Measurements from ENCODE around the gene UBE4A. TPM values are rescaled to one million over a fixed set of nuclear protein-coding genes. Genes with fewer than 3 reads are reported as not detected.

The UBE4A gene
- polyA plus RNA-seq, 1 experiment: 32.0 TPM

DNA sequence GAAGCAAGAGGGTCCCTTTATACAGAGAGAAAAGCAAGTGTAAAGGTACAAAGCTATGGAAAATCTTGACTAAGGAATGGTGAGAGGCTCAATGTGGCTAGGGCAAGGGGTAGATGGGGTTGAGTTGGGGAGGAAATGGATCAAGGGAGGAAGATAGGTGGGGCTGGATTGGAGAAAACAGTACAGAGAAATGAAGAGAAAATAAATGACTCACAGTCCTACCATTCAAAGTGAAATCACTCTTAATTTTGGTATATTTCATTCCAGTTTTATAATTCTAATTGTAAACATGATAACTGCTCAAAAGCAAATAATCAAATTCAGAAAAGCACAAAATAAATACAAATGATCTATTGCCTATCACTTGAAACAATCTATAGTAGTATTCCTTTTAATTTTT is 16.6 kb downstream of the UBE4A start:
- POLR2A ChIA-PET: no interaction called here
- no peak for DNase-seq (ENCODE audit: low read depth, low spot score)
- H3K27me3 ChIP-seq (ENCODE audit: control insufficient read depth, insufficient read depth, low read length): no peaks in the 10 kb centered on the region
- TF ChIP-seq, protein P1, sequence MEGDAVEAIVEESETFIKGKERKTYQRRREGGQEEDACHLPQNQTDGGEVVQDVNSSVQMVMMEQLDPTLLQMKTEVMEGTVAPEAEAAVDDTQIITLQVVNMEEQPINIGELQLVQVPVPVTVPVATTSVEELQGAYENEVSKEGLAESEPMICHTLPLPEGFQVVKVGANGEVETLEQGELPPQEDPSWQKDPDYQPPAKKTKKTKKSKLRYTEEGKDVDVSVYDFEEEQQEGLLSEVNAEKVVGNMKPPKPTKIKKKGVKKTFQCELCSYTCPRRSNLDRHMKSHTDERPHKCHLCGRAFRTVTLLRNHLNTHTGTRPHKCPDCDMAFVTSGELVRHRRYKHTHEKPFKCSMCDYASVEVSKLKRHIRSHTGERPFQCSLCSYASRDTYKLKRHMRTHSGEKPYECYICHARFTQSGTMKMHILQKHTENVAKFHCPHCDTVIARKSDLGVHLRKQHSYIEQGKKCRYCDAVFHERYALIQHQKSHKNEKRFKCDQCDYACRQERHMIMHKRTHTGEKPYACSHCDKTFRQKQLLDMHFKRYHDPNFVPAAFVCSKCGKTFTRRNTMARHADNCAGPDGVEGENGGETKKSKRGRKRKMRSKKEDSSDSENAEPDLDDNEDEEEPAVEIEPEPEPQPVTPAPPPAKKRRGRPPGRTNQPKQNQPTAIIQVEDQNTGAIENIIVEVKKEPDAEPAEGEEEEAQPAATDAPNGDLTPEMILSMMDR (IDR thresholded peaks at IDR 0.05; ENCODE audit: low read depth, low read length): no peak
- no peak overlapping the region for H3K4me3 ChIP-seq (ENCODE audit: low read depth, low read length)
- CTCF ChIA-PET: interaction anchor here (1.0 kb wide), 1 partner anchor 112 kb away, joined by 4 read pairs; no protein-coding TSS in a partner anchor
- H3K9me3 ChIP-seq (ENCODE audit: control insufficient read depth, insufficient read depth, low read length): no peaks in the 10 kb centered on the region
- no peak overlapping the region for H3K27ac ChIP-seq (ENCODE audit: low read depth, low read length)

GRCh38 chr11:118379497-118379896 is 20.1 kb downstream of the UBE4A start:
- Histone ChIP-seq H3K27ac (ENCODE audit: low read depth, low read length) (no peak overlapping the region), H3K9me3 (ENCODE audit: control insufficient read depth, insufficient read depth, low read length) (no peaks in the 10 kb centered on the region), H3K27me3 (ENCODE audit: control insufficient read depth, insufficient read depth, low read length) (no peaks in the 10 kb centered on the region), H3K4me3 (ENCODE audit: low read depth, low read length) (no peak overlapping the region)
- TF ChIP-seq, protein P1 (IDR thresholded peaks at IDR 0.05; ENCODE audit: low read depth, low read length): no peak
- POLR2A ChIA-PET: no interaction called here
- DNase-seq (ENCODE audit: low read depth, low spot score): no peak
- CTCF ChIA-PET: interaction anchor here (3.0 kb wide), 1 partner anchor 109 kb away, joined by 11 read pairs; no protein-coding TSS in a partner anchor

DNA sequence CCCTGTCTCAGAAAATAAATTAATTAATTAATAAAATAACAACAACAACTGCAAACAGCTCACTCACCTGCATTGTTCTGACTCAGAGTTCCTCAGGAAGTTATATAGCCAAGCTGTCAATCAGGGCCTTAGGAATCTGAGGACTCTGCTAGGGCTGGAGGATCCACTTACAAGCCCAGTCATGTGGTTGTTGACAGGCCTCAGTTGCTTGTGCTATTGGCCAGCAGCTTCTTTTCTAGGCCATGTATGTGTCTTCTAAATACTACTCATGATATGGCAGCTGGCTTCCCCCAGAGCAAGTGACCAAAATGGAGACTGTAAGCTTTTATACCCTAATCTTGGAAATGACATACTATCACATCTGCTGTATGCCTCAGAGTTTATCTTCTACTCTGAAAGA is 21.2 kb downstream of the UBE4A start:
- Histone ChIP-seq H3K9me3 (ENCODE audit: control insufficient read depth, insufficient read depth, low read length) (no peaks in the 10 kb centered on the region), H3K4me3 (ENCODE audit: low read depth, low read length) (no peak overlapping the region), H3K27me3 (ENCODE audit: control insufficient read depth, insufficient read depth, low read length) (no peaks in the 10 kb centered on the region), H3K27ac (ENCODE audit: low read depth, low read length) (no peak overlapping the region)
- TF ChIP-seq, protein P1 (IDR thresholded peaks at IDR 0.05; ENCODE audit: low read depth, low read length): no peak
- CTCF ChIA-PET: interaction anchor here (0.6 to 3.0 kb wide), 2 partner anchors 51 to 108 kb away, joined by 3 to 11 read pairs; no protein-coding TSS in a partner anchor
- POLR2A ChIA-PET: no interaction called here
- DNase-seq (ENCODE audit: low read depth, low spot score): no peak

- Histone ChIP-seq H3K27ac (ENCODE audit: low read depth, low read length) (no peak overlapping the region), H3K9me3 (ENCODE audit: control insufficient read depth, insufficient read depth, low read length) (no peaks in the 10 kb centered on the region), H3K27me3 (ENCODE audit: control insufficient read depth, insufficient read depth, low read length) (no peaks in the 10 kb centered on the region), H3K4me3 (ENCODE audit: low read depth, low read length) (no peak overlapping the region)
- POLR2A ChIA-PET: no interaction called here
- TF ChIP-seq, protein P1 (IDR thresholded peaks at IDR 0.05; ENCODE audit: low read depth, low read length): no peak
- DNase-seq (ENCODE audit: low read depth, low spot score): no peak
- CTCF ChIA-PET: no interaction called here
These were observed 23.6 kb downstream of the UBE4A start for GRCh38 chr11:118382954-118383353.

DNA sequence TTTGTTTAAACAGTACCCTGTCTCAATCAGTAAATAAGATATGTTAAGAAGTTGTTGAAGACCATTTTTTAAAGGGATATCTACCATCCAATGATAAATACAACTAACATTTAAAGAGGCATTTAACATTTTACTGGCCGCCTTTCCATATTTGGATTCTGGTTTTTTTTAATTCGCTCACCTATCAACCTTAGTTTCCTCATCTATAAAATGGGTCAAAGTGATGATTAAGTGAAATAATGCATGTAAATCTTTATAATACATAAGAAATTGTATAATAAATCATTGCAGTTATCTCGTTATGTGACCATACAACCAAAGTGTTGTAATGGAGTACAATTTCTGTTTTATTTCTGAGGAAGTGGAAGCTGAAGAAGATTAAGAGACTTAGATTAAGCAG is 24.3 kb downstream of the UBE4A start:
- Histone ChIP-seq H3K4me3 (ENCODE audit: low read depth, low read length) (no peak overlapping the region), H3K9me3 (ENCODE audit: control insufficient read depth, insufficient read depth, low read length) (no peaks in the 10 kb centered on the region), H3K27me3 (ENCODE audit: control insufficient read depth, insufficient read depth, low read length) (no peaks in the 10 kb centered on the region), H3K27ac (ENCODE audit: low read depth, low read length) (no peak overlapping the region)
- no peak for DNase-seq (ENCODE audit: low read depth, low spot score)
- POLR2A ChIA-PET: no interaction called here
- CTCF ChIA-PET: no interaction called here
- TF ChIP-seq, protein P1 (IDR thresholded peaks at IDR 0.05; ENCODE audit: low read depth, low read length): no peak
